Panc1 (cell line): ENCODE measurements around the gene KRCC1. TPM values are rescaled to one million over a fixed set of nuclear protein-coding genes. Genes with fewer than 3 reads are reported as not detected.
A peak's percentile ranks its signal among the peaks of the same experiment; 100 is the strongest.
"Not testable (repeated sequence)": the region's sequence is repeated elsewhere in the genome, so short reads cannot be mapped to it uniquely, and the experiment has no call there.

Source experiments
- ATAC-seq: fragments of 200-7000 bp; cut with Tn5 transposase; 2 replicates; pipeline ENCODE4 v1.9.1; 2020; ENCODE audit warnings: mild to moderate bottlenecking, moderate library complexity
- BruUV-seq: library from RNA; stranded (reverse); fragments of 400-500 nt; replicated peaks from 2 replicates; lab custom pipeline; 2021; lab: Mats Ljungman, UMichigan
- CTCF ChIA-PET: fragments of 300-600 bp; sonication (Branson Sonifier 250); formaldehyde crosslinking; loops from one replicate; lab custom pipeline; 2022; ENCODE audit warnings: antibody characterized with exemption; lab: Charles Lee
- POLR2A ChIA-PET: fragments of 300-600 bp; sonication (Branson Sonifier 250); formaldehyde crosslinking; loops from one replicate; lab custom pipeline; 2022; ENCODE audit warnings: antibody characterized with exemption; lab: Charles Lee
- DNase-seq: peaks from one replicate; pipeline ENCODE4 v3.0.0-alpha.2; 2010; ENCODE audit warnings: low read depth, low spot score
- H3K27ac ChIP-seq: 2 replicates; pipeline ENCODE4 v1.5.1; 2011; ENCODE audit warnings: mild to moderate bottlenecking, low read length, inconsistent platforms
- H3K27me3 ChIP-seq: fragments of 200-500 bp; sonication (Bioruptor generic); 2 replicates; pipeline ENCODE4 v1.6.0; 2014; ENCODE audit warnings: low read length, inconsistent platforms; ENCODE audit not compliant: control insufficient read depth, insufficient read depth
- H3K36me3 ChIP-seq: fragments of 200-500 bp; sonication (Bioruptor generic); 2 replicates; pipeline ENCODE4 v1.5.1; 2014; ENCODE audit warnings: inconsistent platforms, mild to moderate bottlenecking, low read length, moderate library complexity; ENCODE audit not compliant: control insufficient read depth, insufficient read depth
- H3K4me1 ChIP-seq: 2 replicates; pipeline ENCODE4 v1.5.1; 2011; ENCODE audit warnings: inconsistent platforms, mild to moderate bottlenecking, low read length, moderate library complexity; ENCODE audit not compliant: control insufficient read depth, insufficient read depth
- H3K4me3 ChIP-seq, 2 experiments: 2 replicates each; pipeline ENCODE4 v1.5.1; 2011 to 2012; ENCODE audit warnings: low read depth in 2 of 2, low read length in 2 of 2, mild to moderate bottlenecking in 2 of 2, inconsistent platforms in 1 of 2, moderate library complexity in 1 of 2
- H3K9me3 ChIP-seq: fragments of 200-500 bp; sonication (Bioruptor generic); 2 replicates; pipeline ENCODE4 v1.5.1; 2014; ENCODE audit warnings: low read depth, mild to moderate bottlenecking, inconsistent platforms, low read length, moderate library complexity; ENCODE audit not compliant: control insufficient read depth, insufficient read depth
- POLR2AphosphoS5 ChIP-seq: IDR thresholded peaks from 2 replicates; pipeline ENCODE4 v1.6.1; 2012; ENCODE audit warnings: mild to moderate bottlenecking, low read depth, low read length, moderate library complexity
- REST ChIP-seq, 2 experiments: IDR thresholded peaks; 2 replicates each; pipeline ENCODE4 v1.6.1; 2011 to 2012; ENCODE audit warnings: low read depth in 2 of 2, control low read depth in 1 of 2, low read length in 1 of 2, mild to moderate bottlenecking in 1 of 2, moderate library complexity in 1 of 2; ENCODE audit not compliant: insufficient read depth in 1 of 2
- SIN3A ChIP-seq: IDR thresholded peaks from 2 replicates; pipeline ENCODE4 v1.6.1; 2012; ENCODE audit warnings: low read depth, mild to moderate bottlenecking, low read length, moderate library complexity, borderline replicate concordance; ENCODE audit not compliant: insufficient read depth
- TCF7L2 ChIP-seq: IDR thresholded peaks from 2 replicates; pipeline ENCODE4 v1.6.1; 2011; ENCODE audit warnings: mild to moderate bottlenecking, low read depth, low read length, inconsistent platforms
- in situ Hi-C: cut with HindIII; loops from 2 replicates; pipeline ENCODE4 v1.10.0; 2016; ENCODE audit warnings: low sequenced_read_pairs, low pct_unique_long_range_greater_than_20kb
- intact Hi-C: fragments of 100-400 bp; cut with micrococcal nuclease; formaldehyde crosslinking; loops from one replicate; pipeline ENCODE4 v1.10.0; 2022; ENCODE audit not compliant: unreplicated experiment
- total RNA-seq: library from RNA; stranded (reverse); gene quantifications from one replicate; pipeline ENCODE4 v1.2.1, GENCODE V29; 2021; ENCODE audit not compliant: unreplicated experiment
- TF ChIP-seq, protein P1 (sequence below): fragments of 450-650 bp; IDR thresholded peaks from 2 replicates; pipeline ENCODE4 v1.5.1; 2017; ENCODE audit warnings: mild to moderate bottlenecking

The KRCC1 gene
- total RNA-seq, 1 experiment from 2014 or later = 7.6 TPM

DNA sequence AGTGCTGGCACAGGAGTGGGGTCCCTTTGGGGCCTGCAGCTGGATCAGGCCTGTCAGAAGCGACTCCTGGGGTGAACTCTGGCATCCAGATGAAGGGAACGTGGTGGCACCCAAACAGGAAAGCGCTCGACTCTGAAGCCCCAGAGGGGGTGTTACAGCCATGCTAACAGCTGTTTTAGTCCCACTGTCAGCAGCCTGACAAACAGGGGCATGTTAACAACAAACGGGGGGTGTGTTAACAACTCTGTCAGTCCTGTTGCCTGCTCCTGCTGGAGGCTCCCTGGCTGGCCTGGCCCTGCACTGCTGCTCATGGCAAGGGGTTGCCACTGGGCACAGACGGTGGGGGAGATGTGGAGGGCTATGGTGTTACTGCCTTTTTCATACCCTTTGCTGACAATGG, 36.7 kb downstream of the KRCC1 start:
- ATAC-seq = no peak
- in situ Hi-C loops = no loop called here
- no peaks in the 10 kb centered on the region for H3K27me3 ChIP-seq
- no peak for DNase-seq
- ChIA-PET CTCF (no interaction called here), POLR2A (no interaction called here)
- intact Hi-C loops = no loop called here
- TF ChIP-seq TCF7L2 = no peak
- no peak for TF ChIP-seq REST (IDR thresholded peaks at IDR 0.05; ENCODE audit: insufficient read depth in 1 of 2, low read depth in 2 of 2, low read length in 1 of 2)
- TF ChIP-seq POLR2AphosphoS5 = no peak
- TF ChIP-seq, protein P1, sequence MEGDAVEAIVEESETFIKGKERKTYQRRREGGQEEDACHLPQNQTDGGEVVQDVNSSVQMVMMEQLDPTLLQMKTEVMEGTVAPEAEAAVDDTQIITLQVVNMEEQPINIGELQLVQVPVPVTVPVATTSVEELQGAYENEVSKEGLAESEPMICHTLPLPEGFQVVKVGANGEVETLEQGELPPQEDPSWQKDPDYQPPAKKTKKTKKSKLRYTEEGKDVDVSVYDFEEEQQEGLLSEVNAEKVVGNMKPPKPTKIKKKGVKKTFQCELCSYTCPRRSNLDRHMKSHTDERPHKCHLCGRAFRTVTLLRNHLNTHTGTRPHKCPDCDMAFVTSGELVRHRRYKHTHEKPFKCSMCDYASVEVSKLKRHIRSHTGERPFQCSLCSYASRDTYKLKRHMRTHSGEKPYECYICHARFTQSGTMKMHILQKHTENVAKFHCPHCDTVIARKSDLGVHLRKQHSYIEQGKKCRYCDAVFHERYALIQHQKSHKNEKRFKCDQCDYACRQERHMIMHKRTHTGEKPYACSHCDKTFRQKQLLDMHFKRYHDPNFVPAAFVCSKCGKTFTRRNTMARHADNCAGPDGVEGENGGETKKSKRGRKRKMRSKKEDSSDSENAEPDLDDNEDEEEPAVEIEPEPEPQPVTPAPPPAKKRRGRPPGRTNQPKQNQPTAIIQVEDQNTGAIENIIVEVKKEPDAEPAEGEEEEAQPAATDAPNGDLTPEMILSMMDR = no peak
- no peak for TF ChIP-seq SIN3A
- H3K9me3 ChIP-seq = no peaks in the 10 kb centered on the region
- BruUV-seq = no TSS peak
- H3K27ac ChIP-seq = no peak overlapping the region
- H3K4me3 ChIP-seq = no peak overlapping the region
- no peaks in the 10 kb centered on the region for H3K36me3 ChIP-seq
- peaks cover 6% of the 10 kb centered on the region; the same call in 1 of the 2 replicates for H3K4me1 ChIP-seq

GRCh38 chr2:88018077-88018805, 37.3 kb downstream of the KRCC1 start:
- H3K4me1 ChIP-seq, H3K9me3 ChIP-seq, in situ Hi-C loops, ATAC-seq, H3K36me3 ChIP-seq, CTCF ChIA-PET, intact Hi-C loops, H3K27me3 ChIP-seq, H3K4me3 ChIP-seq, DNase-seq, BruUV-seq, H3K27ac ChIP-seq: not testable (repeated sequence)
- POLR2A ChIA-PET = interaction anchor here (0.6 kb wide), 1 partner anchor 68 kb away, joined by 5 read pairs; no protein-coding TSS in a partner anchor

GRCh38 chr2:88017780-88018038, 37.9 kb downstream of the KRCC1 start:
- ATAC-seq, H3K36me3 ChIP-seq, intact Hi-C loops, CTCF ChIA-PET, DNase-seq, H3K27me3 ChIP-seq, H3K4me1 ChIP-seq, BruUV-seq, in situ Hi-C loops, H3K9me3 ChIP-seq: not testable (repeated sequence)
- H3K27ac ChIP-seq = peak overlapping the region; percentile 98
- H3K4me3 ChIP-seq = peak overlapping the region; percentile 73 to 98
- POLR2A ChIA-PET = interaction anchor here (0.6 kb wide), 1 partner anchor 69 kb away, joined by 5 read pairs; no protein-coding TSS in a partner anchor
